ENCODE measurements around the gene WWTR1. TPM values are rescaled to one million over a fixed set of nuclear protein-coding genes. Genes with fewer than 3 reads are reported as not detected.

The WWTR1 gene
- total RNA-seq, 1 donor from 2014 or later = 8.0 TPM

GRCh38 chr3:149654188-149654601, 3.6 kb downstream of the WWTR1 start:
- no peak for DNase-seq

DNA sequence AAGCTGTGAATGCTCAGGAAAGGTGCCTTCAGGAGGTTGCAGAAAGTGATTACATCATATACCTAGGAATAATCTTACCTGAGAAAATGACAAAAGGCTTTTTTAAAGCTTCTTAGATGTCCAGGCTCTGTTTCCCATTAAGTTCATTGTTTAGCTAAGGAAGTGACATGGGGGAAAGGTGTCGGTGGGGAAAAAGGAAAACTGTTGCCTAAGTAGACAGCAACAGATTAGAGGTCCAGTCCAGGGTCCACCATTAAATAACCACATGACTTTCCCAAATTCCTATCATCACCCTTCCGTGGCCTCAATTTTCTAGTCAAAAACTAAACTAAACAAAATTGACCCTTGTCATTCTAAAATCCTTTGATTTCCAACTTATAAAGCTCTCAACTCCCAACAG, 4.3 kb downstream of the WWTR1 start:
- no peak for DNase-seq

DNA sequence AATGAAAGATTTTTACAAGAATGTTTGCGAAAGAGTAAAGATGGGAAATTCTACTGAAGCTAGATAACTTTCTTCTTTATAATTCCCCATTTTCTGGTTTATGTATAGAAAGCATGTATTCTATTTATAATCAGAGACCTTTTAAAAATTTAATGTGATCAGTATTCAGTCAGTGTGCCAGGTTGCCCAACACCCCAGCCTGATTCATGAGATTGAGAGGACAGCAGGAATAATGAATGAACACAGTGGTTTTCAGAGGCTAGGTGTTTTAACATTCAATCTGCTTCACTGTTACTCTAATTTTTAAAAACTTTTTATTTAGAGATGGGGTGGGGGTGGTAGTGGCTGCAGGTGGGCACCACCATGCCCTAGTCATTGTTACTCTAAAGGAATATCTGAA, 4.7 kb downstream of the WWTR1 start:
- no peak for DNase-seq

- DNase-seq = no peak
Measured at GRCh38 chr3:149650828-149651227, 7.0 kb downstream of the WWTR1 start.

GRCh38 chr3:149648525-149648924, 9.3 kb downstream of the WWTR1 start:
- DNase-seq = no peak

DNA sequence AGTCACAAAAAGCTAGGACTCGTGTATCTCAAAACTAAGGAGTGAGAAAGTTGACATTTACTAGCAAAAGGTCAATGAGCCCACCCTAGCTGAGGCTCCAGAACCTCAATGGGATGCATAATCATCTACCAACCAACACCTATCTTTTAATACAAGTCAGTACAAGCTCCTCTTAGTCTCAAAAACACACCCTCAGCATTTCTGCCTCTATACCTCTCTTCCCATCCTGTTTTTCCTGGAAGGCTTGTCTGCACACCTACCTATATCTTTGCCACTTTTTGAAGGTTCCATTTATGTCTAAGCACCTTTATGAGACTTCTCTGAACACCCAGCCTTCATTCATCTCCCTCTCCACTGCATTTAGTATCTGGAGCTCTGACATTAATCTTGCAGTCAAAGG, 10.0 kb downstream of the WWTR1 start:
- no peak for DNase-seq

- no peak for DNase-seq
Measured at GRCh38 chr3:149647285-149647684, 10.5 kb downstream of the WWTR1 start.

- DNase-seq = no peak
Measured at GRCh38 chr3:149646181-149646766, 11.6 kb downstream of the WWTR1 start.

- DNase-seq = no peak
Measured at GRCh38 chr3:149643963-149644362, 13.9 kb downstream of the WWTR1 start.

- DNase-seq = no peak
Measured at GRCh38 chr3:149643482-149643798, 14.4 kb downstream of the WWTR1 start.

DNA sequence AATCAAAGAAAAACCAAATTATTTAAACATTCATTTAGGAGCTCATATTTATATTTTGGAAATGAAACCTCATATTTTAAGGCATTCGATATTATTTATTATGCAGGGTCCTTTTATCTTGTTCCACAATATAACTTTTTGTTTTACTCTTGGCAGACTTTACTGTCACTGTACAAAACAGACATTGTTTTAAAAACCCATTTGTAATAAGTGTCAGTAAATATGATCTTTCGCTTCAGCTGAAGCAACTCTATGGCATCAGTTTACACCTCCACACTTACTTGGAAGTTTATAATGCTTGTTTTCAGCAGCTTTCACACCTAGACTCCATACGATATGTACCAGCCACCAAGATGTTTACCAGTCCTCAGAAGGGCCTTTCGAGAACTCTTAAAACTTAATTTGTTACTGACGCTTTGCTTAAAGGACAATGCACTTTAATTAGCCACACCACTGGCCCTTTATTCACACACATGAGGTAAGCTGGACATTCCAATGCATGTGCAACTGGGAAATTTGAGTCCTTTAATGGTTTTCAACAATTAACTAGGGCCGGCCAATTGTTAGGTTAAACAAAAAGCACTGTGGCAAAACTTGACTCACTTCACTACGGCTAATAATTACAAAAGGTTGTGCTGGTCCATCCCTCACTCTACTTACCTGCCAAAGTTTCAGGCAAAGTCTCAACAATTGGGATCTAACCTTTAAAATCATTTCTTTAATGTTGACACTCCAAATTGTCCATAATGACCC, 16.7 kb downstream of the WWTR1 start:
- no peak for DNase-seq

DNA sequence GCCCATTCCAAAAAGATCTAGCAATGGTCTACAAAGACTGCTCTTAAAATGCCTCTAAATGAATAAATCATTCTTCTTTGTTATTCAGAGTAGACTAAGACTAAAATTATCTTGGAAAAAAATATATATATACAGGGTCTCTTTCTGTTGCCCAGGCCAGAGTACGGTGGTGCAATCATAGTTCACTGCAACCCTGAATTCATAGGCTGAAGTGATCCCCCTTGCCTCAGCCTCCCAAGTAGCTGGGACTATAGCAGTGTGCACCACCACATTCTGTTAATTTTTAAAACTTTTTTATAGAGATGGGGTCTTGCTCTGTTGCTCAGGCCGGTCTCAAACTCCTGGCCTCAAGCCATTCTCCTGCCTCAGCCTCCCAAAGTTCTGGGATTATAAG, 18.7 kb downstream of the WWTR1 start:
- no peak for DNase-seq

DNA sequence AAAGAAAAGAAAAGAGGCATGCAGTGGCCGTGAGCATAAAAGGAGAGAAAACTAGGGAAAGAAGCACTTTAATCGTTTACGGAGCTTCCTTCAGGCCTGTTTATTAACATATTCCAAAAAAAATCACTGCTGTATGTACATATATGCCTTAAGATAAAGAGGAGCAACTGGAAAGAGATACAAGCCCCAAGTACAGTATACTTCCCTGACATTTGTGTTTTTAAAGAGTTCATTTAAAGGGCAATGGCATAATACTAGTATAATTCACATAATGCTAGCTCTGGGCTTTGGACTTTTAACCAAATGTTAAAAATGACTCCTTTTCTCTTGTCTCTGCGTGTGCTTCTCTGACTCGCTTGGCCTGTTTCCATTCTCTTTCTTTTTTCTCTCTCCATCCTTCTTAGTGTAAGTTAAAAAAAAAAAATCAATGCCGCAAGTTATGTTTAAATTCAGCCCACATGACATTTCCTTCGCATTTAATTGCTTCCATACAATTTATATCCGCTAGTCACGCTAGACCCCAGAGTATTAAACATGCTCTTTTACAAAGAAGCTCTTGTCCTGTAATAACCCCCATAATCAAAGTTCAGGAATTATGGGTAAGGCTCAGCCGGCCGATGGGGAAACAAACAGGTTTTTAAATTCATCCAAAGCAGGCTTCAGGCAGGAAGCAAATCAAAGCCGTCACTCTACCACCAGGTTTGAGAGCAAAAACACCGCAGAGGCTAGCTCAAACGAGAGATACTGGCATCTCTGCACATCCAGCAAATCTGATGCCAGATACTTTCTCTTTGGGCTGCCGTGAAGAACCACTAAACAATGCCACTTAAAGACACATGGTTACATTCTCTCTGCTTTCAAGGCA, 19.4 kb downstream of the WWTR1 start:
- no peak for DNase-seq

GRCh38 chr3:149635396-149635795, 22.4 kb downstream of the WWTR1 start:
- DNase-seq = no peak

DNA sequence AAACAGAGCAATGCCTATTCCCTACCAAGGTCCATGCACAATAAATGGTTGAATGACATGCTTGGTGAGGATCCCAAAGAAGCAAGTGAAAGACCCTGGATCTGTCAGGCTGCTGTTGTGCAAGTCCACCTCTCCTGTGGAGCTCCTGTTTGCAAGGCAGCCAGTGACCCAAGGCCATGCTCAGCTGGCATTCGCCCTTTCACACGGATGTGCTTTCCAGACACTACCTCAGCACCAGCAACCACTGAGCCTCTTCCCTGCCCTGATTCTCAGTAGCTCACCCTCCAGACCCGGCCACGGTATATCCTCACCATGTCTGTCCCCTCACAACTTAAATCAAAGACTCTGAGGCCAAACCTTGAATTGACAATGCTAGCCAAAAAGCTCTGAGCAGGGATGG, 23.3 kb downstream of the WWTR1 start:
- no peak for DNase-seq

DNA sequence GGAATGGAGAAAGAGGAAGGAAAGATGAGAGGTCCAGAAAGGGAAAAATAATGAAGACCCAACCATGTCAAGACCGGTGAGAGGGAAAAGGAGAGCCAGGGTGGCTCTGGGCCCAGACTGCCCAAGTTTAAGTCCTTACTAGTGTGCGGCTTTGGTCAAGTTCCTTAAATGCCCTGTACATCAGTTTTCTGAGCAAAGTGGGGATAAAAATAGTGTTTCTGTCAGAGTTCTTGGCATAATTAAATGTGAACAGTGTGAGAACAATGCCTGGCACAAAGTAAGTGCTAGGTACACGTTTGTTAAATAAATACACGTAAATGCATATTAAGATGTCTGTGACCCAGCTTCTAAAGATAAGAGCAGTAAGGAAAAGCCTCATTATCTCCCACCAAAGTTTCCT, 23.8 kb downstream of the WWTR1 start:
- no peak for DNase-seq

- no peak for DNase-seq
Measured at GRCh38 chr3:149632225-149632624, 25.6 kb downstream of the WWTR1 start.

DNA sequence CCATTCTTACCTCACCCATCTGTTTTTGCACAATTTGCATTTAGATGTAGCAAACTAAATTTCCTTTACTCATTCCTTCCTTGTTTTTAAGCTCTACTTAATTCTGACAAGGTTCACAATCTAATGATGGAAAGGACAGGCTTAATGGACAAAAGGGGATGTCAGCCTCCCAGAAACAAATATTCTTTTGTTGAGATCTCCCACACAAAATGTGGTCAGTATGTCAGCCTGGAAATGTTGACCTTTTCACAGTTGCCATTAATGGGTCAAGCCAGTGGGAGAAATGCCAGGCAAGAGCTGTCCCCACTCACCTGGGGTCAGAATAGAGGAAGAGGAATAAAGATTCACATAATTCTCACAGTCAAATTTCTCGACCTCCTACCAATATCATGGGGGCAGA, 27.0 kb downstream of the WWTR1 start:
- DNase-seq = no peak

- no peak for DNase-seq
Measured at GRCh38 chr3:149628957-149629670, 28.7 kb downstream of the WWTR1 start.

DNA sequence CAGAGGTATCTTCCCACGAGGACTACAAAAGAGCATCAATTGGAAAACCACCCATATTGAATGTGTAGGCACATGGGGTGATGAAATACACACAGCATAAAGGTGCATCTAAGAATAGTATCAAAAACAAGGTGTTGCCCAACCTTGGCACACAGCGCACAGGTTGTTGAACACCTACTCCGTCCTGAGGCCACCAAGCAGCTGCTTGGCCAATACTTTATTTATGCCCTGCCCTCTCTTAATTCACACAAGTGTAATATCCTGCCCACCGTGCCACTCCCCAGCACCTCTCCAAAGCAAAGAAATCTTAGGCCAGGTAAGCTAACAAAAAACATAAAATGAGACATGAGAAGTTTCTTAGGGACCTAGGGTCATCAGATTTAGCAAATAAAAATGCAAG, 31.2 kb downstream of the WWTR1 start:
- DNase-seq = no peak

- no peak for DNase-seq
Measured at GRCh38 chr3:149625795-149626194, 32.0 kb downstream of the WWTR1 start.

DNA sequence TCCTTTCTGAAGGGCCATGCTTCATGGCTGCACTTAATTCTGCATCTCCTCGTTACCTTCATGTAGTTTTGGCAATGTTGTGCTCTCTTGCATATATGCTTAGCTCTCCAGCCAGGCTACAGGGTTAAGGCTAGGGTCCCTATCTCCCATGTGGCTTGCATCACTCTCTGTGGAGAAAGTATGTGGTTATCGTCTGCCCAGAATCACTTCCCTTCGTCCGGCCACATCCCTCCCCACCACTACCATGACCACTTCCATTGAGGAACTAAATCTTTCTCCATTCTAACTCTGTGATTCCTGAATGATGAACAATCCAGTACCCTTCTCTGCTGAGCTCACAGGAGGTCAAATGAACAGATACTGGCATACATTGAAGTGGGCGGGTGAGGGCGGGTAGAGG, 34.0 kb downstream of the WWTR1 start:
- no peak for DNase-seq
